Activated CD4-positive, alpha-beta T cell treated with anti-CD3 and anti-CD28 coated beads, Interleukin-2, amount 10 ng/mL, durations not matched to agents 7 days and 5 days (primary cell): ENCODE measurements around the gene MAPKAPK5. TPM values are rescaled to one million over a fixed set of nuclear protein-coding genes. Genes with fewer than 3 reads are reported as not detected.
"Not testable (repeated sequence)": the region's sequence is repeated elsewhere in the genome, so short reads cannot be mapped to it uniquely, and the experiment has no call there.

Experiments
- CTCF ChIA-PET: fragments of 350-600 bp; sonication (Branson Sonifier 250); formaldehyde crosslinking; loops from one replicate; lab custom pipeline; 2021; ENCODE audit warnings: antibody characterized with exemption; lab: Charles Lee
- POLR2A ChIA-PET: fragments of 350-600 bp; sonication (Branson Sonifier 250); formaldehyde crosslinking; loops from one replicate; lab custom pipeline; 2021; ENCODE audit warnings: antibody characterized with exemption; lab: Charles Lee
- DNase-seq: peaks from one replicate; pipeline ENCODE4 v3.0.0-alpha.2; 2020
- H3K27ac Mint-ChIP-seq: one replicate; pipeline ENCODE4 v1.8.0; 2021; ENCODE audit warnings: mild to moderate bottlenecking, moderate library complexity, mixed read lengths
- H3K27me3 Mint-ChIP-seq: one replicate; pipeline ENCODE4 v1.8.0; 2021; ENCODE audit warnings: mixed read lengths
- H3K36me3 Mint-ChIP-seq: one replicate; pipeline ENCODE4 v1.8.0; 2021; ENCODE audit warnings: low read depth, mixed read lengths
- H3K4me1 Mint-ChIP-seq: one replicate; pipeline ENCODE4 v1.8.0; 2021; ENCODE audit warnings: mixed read lengths
- H3K4me3 Mint-ChIP-seq: one replicate; pipeline ENCODE4 v1.8.0; 2021; ENCODE audit warnings: mild to moderate bottlenecking, moderate library complexity, mixed read lengths
- H3K9me3 Mint-ChIP-seq: one replicate; pipeline ENCODE4 v1.8.0; 2021; ENCODE audit warnings: mixed read lengths
- total RNA-seq, 2 experiments: library from RNA; stranded (reverse); gene quantifications; one replicate each; pipeline ENCODE4 v1.2.3, GENCODE V29; 2021

Gene MAPKAPK5
- total RNA-seq, 2 experiments from 2014 or later: 43.7 to 47.6 TPM

DNA sequence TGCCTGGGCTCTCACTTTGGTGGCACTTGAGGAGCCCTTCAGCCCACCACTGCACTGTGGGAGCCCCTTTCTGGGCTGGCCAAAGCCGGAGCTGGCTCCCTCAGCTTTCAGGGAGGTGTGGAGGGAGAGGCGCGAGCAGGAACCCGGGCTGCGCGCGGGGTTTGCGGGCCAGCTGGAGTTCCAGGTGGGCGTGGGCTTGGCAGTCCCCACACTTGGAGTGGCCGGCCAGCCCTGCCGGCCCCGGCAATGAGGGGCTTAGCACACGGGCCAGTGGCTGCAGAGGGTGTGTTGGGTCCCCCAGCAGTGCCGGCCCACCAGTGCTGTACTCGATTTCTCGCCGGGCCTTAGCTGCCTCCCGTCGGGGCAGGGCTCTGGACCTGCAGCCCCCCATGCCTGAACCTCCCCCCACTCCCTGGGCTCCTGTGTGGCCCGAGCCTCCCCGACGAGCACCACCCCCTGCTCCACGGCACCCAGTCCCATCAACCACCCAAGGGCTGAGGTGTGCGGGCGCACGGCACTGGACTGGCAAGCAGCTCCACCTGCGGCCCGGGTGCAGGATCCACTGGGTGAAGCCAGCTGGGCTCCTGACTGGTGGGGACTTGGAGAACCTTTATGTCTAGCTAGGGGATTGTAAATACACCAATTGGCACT is 6.4 kb upstream of the MAPKAPK5 start:
- Mint-ChIP-seq H3K27me3 (peaks cover 15% of the 10 kb centered on the region), H3K36me3 (peaks cover 29% of the 10 kb centered on the region), H3K4me1 (peaks cover 43% of the 10 kb centered on the region), H3K27ac (peak overlapping the region; percentile 84)
- H3K4me3 Mint-ChIP-seq, H3K9me3 Mint-ChIP-seq, CTCF ChIA-PET, DNase-seq, POLR2A ChIA-PET: not testable (repeated sequence)

DNA sequence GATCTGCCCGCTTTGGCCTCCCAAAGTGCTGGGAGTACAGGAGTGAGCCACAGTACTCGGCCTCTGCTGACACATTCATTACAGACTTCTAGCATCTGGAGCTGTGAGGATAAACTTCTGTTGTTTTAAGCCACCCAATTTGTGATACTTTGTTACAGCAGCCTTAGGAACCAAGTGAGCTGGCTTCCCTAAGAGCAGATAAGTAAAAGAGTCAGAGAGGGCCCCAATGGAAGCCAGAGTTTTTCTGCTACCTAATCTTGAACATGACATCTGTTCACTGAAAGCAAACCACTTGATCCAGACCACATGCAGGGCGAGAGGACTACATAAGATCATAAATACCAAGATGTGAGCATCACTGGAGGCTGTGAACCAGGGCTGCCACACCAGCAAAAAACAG is 3.7 kb upstream of the MAPKAPK5 start:
- Mint-ChIP-seq H3K9me3 (no peaks in the 10 kb centered on the region), H3K27me3 (peaks cover 2% of the 10 kb centered on the region), H3K36me3 (peaks cover 36% of the 10 kb centered on the region), H3K27ac (no peak overlapping the region), H3K4me1 (peaks cover 54% of the 10 kb centered on the region), H3K4me3 (no peak overlapping the region)
- DNase-seq: no peak
- ChIA-PET POLR2A (no interaction called here), CTCF (no interaction called here)

- Mint-ChIP-seq H3K27ac (peak overlapping the region; percentile 97), H3K9me3 (no peaks in the 10 kb centered on the region), H3K4me1 (peaks cover 56% of the 10 kb centered on the region), H3K4me3 (peak overlapping the region; percentile 92), H3K36me3 (peaks cover 36% of the 10 kb centered on the region), H3K27me3 (no peaks in the 10 kb centered on the region)
- ChIA-PET POLR2A (no interaction called here), CTCF (interaction anchor here (0.6 to 1.5 kb wide), 2 partner anchors 268 to 555 kb away, joined by 3 read pairs; partner anchors contain the start of gene NAA25)
- DNase-seq: no peak
These were observed 1.2 kb upstream of the MAPKAPK5 start for GRCh38 chr12:111840807-111841206.

- Mint-ChIP-seq H3K27ac (peak overlapping the region; percentile 97), H3K36me3 (peaks cover 39% of the 10 kb centered on the region), H3K4me1 (peaks cover 55% of the 10 kb centered on the region), H3K27me3 (no peaks in the 10 kb centered on the region), H3K9me3 (no peaks in the 10 kb centered on the region), H3K4me3 (peak overlapping the region; percentile 92)
- CTCF ChIA-PET: interaction anchor here (1.5 to 1.8 kb wide), 2 partner anchors 29 to 554 kb away, joined by 3 to 4 read pairs; no protein-coding TSS in a partner anchor
- POLR2A ChIA-PET: interaction anchor here (0.7 kb wide), 1 partner anchor 173 kb away, joined by 3 read pairs; the partner anchor contains the start of gene ERP29
- no peak for DNase-seq
These were observed 735 bp upstream of the MAPKAPK5 start for GRCh38 chr12:111841236-111841749.

GRCh38 chr12:111842556-111843396 is 748 bp downstream of the MAPKAPK5 start:
- Mint-ChIP-seq H3K27ac (peak overlapping the region; percentile 99), H3K36me3 (peaks cover 39% of the 10 kb centered on the region), H3K4me3 (peak overlapping the region; percentile 92), H3K27me3 (no peaks in the 10 kb centered on the region), H3K4me1 (peaks cover 47% of the 10 kb centered on the region), H3K9me3 (no peaks in the 10 kb centered on the region)
- POLR2A ChIA-PET: interaction anchor here (0.7 kb wide), 1 partner anchor 273 kb away, joined by 3 read pairs; no protein-coding TSS in a partner anchor
- DNase-seq: no peak
- CTCF ChIA-PET: interaction anchor here (1.8 kb wide), 1 partner anchor 28 kb away, joined by 4 read pairs; no protein-coding TSS in a partner anchor

- Mint-ChIP-seq H3K36me3 (peaks cover 35% of the 10 kb centered on the region), H3K4me1 (peaks cover 33% of the 10 kb centered on the region), H3K27me3 (no peaks in the 10 kb centered on the region), H3K9me3 (peaks cover 4% of the 10 kb centered on the region), H3K27ac (no peak overlapping the region), H3K4me3 (no peak overlapping the region)
- no peak for DNase-seq
- CTCF ChIA-PET: interaction anchor here (1.4 kb wide), 1 partner anchor 19 kb away, joined by 3 read pairs; no protein-coding TSS in a partner anchor
- POLR2A ChIA-PET: interaction anchor here (0.6 kb wide), 1 partner anchor 1623 kb away, joined by 3 read pairs; no protein-coding TSS in a partner anchor
These were observed 4.0 kb downstream of the MAPKAPK5 start for GRCh38 chr12:111846016-111846415.

GRCh38 chr12:111850526-111850925 is 8.5 kb downstream of the MAPKAPK5 start:
- Mint-ChIP-seq H3K9me3 (peaks cover 4% of the 10 kb centered on the region), H3K36me3 (peaks cover 48% of the 10 kb centered on the region), H3K4me1 (peaks cover 10% of the 10 kb centered on the region), H3K27me3 (no peaks in the 10 kb centered on the region), H3K27ac (no peak overlapping the region), H3K4me3 (no peak overlapping the region)
- no peak for DNase-seq
- CTCF ChIA-PET: interaction anchor here (0.6 to 1.9 kb wide), 3 partner anchors 10 to 1637 kb away, joined by 3 to 8 read pairs (median 5); no protein-coding TSS in a partner anchor
- POLR2A ChIA-PET: no interaction called here

- Mint-ChIP-seq H3K4me3 (no peak overlapping the region), H3K4me1 (peaks cover 7% of the 10 kb centered on the region), H3K36me3 (peaks cover 25% of the 10 kb centered on the region), H3K27me3 (no peaks in the 10 kb centered on the region), H3K27ac (no peak overlapping the region), H3K9me3 (peaks cover 2% of the 10 kb centered on the region)
- DNase-seq: no peak
- POLR2A ChIA-PET: no interaction called here
- CTCF ChIA-PET: no interaction called here
These were observed 16.2 kb downstream of the MAPKAPK5 start for GRCh38 chr12:111858186-111858585.

DNA sequence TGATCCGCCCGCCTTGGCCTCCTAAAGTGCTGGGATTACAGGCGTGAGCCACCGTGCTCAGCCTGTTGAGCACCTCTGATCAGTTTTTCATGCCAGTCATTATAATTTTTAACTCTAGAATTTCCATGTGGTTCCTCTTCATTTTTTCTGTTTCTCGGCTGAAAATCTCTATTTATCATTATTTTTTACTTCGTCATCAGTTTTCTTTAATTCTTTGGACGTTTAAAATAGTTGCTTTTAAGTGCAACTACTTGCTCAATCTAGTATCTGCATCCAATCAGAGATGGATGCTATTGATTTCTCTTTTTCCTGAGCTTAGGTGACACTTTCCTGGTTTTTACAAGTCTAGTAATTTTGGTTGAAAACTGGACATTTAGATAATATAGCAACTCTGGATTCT is 16.8 kb downstream of the MAPKAPK5 start:
- no peak overlapping the region for H3K27ac Mint-ChIP-seq
- H3K4me1 Mint-ChIP-seq: peaks cover 7% of the 10 kb centered on the region
- DNase-seq: no peak
- ChIA-PET CTCF (no interaction called here), POLR2A (no interaction called here)
- peaks cover 2% of the 10 kb centered on the region for H3K9me3 Mint-ChIP-seq
- H3K36me3 Mint-ChIP-seq: peaks cover 25% of the 10 kb centered on the region
- H3K27me3 Mint-ChIP-seq: no peaks in the 10 kb centered on the region
- no peak overlapping the region for H3K4me3 Mint-ChIP-seq

DNA sequence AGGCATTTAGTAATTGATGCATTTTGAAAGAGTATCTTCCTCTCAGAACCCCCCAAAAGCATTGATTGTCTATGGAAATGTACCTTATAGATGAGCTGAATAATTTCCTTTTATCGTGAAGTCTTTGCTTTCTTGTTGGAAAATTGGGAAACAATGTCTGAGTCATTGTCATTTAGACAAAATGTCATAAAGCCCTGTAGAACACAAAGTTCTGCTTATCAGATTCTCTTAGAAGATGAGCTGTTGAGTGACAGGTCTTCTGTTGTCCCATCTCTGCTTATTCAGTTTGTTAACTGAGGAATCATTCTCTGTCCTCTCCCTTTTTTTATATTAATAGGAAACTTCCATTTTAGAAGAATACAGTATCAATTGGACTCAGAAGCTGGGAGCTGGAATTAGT is 22.9 kb downstream of the MAPKAPK5 start:
- Mint-ChIP-seq H3K9me3 (no peaks in the 10 kb centered on the region), H3K27ac (no peak overlapping the region), H3K4me1 (no peaks in the 10 kb centered on the region), H3K36me3 (peaks cover 27% of the 10 kb centered on the region), H3K27me3 (no peaks in the 10 kb centered on the region), H3K4me3 (no peak overlapping the region)
- CTCF ChIA-PET: interaction anchor here (1.1 kb wide), 1 partner anchor 9 kb away, joined by 6 read pairs; no protein-coding TSS in a partner anchor
- DNase-seq: no peak
- POLR2A ChIA-PET: no interaction called here

DNA sequence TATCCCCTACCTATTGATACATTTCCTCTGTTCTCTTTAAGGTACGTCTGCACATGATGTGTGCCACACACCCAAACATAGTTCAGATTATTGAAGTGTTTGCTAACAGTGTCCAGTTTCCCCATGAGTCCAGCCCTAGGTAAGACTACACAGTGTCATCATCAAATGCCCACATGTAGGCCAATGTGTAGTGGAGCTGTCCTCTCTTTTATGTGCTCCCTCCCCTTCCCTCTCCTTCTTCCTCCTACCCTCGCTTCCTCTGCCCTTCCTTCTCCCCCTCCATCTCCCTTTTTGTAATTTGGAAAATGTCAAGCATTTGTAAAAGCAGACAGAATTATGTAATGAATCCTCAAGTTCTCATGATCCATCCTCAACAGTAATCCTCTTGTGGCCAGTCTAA is 25.5 kb downstream of the MAPKAPK5 start:
- H3K9me3 Mint-ChIP-seq: no peaks in the 10 kb centered on the region
- H3K27me3 Mint-ChIP-seq: no peaks in the 10 kb centered on the region
- no peak for DNase-seq
- no peaks in the 10 kb centered on the region for H3K4me1 Mint-ChIP-seq
- ChIA-PET POLR2A (no interaction called here), CTCF (no interaction called here)
- H3K27ac Mint-ChIP-seq: peak overlapping the region; percentile 68
- no peak overlapping the region for H3K4me3 Mint-ChIP-seq
- H3K36me3 Mint-ChIP-seq: peaks cover 43% of the 10 kb centered on the region

- H3K4me1 Mint-ChIP-seq: no peaks in the 10 kb centered on the region
- POLR2A ChIA-PET: no interaction called here
These were observed 26.9 kb downstream of the MAPKAPK5 start for GRCh38 chr12:111868676-111869588.

More at GRCh38 chr12:111868676-111869588, 26.9 kb downstream of the MAPKAPK5 start:
- CTCF ChIA-PET: interaction anchor here (0.6 kb wide), 3 partner anchors 57 to 1069 kb away, joined by 3 to 4 read pairs (median 3); no protein-coding TSS in a partner anchor
- Mint-ChIP-seq H3K9me3 (no peaks in the 10 kb centered on the region), H3K27me3 (no peaks in the 10 kb centered on the region), H3K36me3 (peaks cover 48% of the 10 kb centered on the region), H3K27ac (no peak overlapping the region), H3K4me3 (no peak overlapping the region)
- DNase-seq: no peak
